Renal cortex interstitium (tissue), 11 donors: ENCODE data around the gene SEC11A. TPM values are rescaled to one million over a fixed set of nuclear protein-coding genes. Genes with fewer than 3 reads are reported as not detected.

Source experiments
- DNase-seq, 11 donors: peaks; one replicate each; pipeline ENCODE4 v3.0.0-alpha.2; 2013; ENCODE audit warnings: low read depth in 9 of 11, low spot score in 4 of 11; ENCODE audit errors: extremely low read depth in 1 of 11
- polyA plus RNA-seq, 3 donors: library from polyadenylated mRNA; unstranded; fragments of 120-200 nt; gene quantifications; one replicate each; pipeline ENCODE4 v1.2.1, GENCODE V29; 2013; ENCODE audit not compliant: insufficient read length in 3 of 3

The SEC11A gene
- polyA plus RNA-seq, 3 donors: 233 to 301 (median 271) TPM

GRCh38 chr15:84629033-84629432 is 86.9 kb downstream of the SEC11A start:
- DNase-seq: no peak

- DNase-seq: no peak
Observed at GRCh38 chr15:84625123-84625522, 90.8 kb downstream of the SEC11A start.

GRCh38 chr15:84624359-84624758 is 91.6 kb downstream of the SEC11A start:
- no peak for DNase-seq

- DNase-seq: no peak
Observed at GRCh38 chr15:84621358-84621979, 94.5 kb downstream of the SEC11A start.

GRCh38 chr15:84620626-84621025 is 95.3 kb downstream of the SEC11A start:
- DNase-seq: no peak

Other genes starting within 250 kb of the SEC11A start
- 10 to 100 TPM; 28.3 to 30.9 (median 29.4) TPM for gene ZSCAN2, start 115.1 kb downstream of the SEC11A start, polyA plus RNA-seq
- 10 to 100 TPM; 39.2 to 56.1 (median 42.1) TPM for gene WDR73, start 61.9 kb downstream of the SEC11A start, polyA plus RNA-seq
- 1 to 10 TPM; 4.6 to 6.7 (median 5.3) TPM for gene NMB, start 57.9 kb downstream of the SEC11A start, polyA plus RNA-seq
- gene ZNF592, start 32.5 kb upstream of the SEC11A start, polyA plus RNA-seq: 10 to 100 TPM; 27.7 to 31.6 (median 31.4) TPM
- 10 to 100 TPM; 17.4 to 27.1 (median 18.0) TPM for gene ALPK3, start 101.2 kb upstream of the SEC11A start, polyA plus RNA-seq
- 10 to 100 TPM in 1 of 3 donors, 1 to 10 TPM in 2; 6.8 to 10.3 (median 7.2) TPM for gene SLC28A1, start 168.5 kb upstream of the SEC11A start, polyA plus RNA-seq